GM23338 (cell line): Measurements from ENCODE around the gene MED14.

Experiments used
- EZH2 ChIP-seq: fragments of 200-600 bp; sonication (generic); IDR thresholded peaks from one replicate; pipeline ENCODE4 v1.8.0; 2017; ENCODE audit warnings: antibody characterized with exemption, mild to moderate bottlenecking, low read depth; ENCODE audit not compliant: unreplicated experiment
- NANOG ChIP-seq: IDR thresholded peaks from 2 replicates; pipeline ENCODE4 v1.6.1; 2016; ENCODE audit warnings: antibody characterized with exemption, borderline replicate concordance
- POLR2AphosphoS5 ChIP-seq: IDR thresholded peaks from 2 replicates; pipeline ENCODE4 v1.6.1; 2016; ENCODE audit warnings: antibody characterized with exemption, low read depth
- ZNF114 ChIP-seq: fragments of 250-450 bp; sonication (Bioruptor Pico); IDR thresholded peaks from 2 replicates; pipeline ENCODE4 v1.5.0; 2020; ENCODE audit warnings: mild to moderate bottlenecking, moderate library complexity
- TF ChIP-seq, protein P1 (sequence below), 2 experiments: fragments of 200-600 bp in 1 of 2; sonication (generic) in 1 of 2; conservative IDR thresholded peaks; 2 replicates each; pipeline versions ENCODE4 v1.5.1 to v1.6.1; 2016 to 2017; ENCODE audit warnings: antibody characterized with exemption in 2 of 2, low read depth in 2 of 2, mild to moderate bottlenecking in 2 of 2, moderate library complexity in 1 of 2

- TF ChIP-seq NANOG: no peak
- TF ChIP-seq, protein P1, sequence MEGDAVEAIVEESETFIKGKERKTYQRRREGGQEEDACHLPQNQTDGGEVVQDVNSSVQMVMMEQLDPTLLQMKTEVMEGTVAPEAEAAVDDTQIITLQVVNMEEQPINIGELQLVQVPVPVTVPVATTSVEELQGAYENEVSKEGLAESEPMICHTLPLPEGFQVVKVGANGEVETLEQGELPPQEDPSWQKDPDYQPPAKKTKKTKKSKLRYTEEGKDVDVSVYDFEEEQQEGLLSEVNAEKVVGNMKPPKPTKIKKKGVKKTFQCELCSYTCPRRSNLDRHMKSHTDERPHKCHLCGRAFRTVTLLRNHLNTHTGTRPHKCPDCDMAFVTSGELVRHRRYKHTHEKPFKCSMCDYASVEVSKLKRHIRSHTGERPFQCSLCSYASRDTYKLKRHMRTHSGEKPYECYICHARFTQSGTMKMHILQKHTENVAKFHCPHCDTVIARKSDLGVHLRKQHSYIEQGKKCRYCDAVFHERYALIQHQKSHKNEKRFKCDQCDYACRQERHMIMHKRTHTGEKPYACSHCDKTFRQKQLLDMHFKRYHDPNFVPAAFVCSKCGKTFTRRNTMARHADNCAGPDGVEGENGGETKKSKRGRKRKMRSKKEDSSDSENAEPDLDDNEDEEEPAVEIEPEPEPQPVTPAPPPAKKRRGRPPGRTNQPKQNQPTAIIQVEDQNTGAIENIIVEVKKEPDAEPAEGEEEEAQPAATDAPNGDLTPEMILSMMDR (conservative IDR thresholded peaks at IDR 0.05; ENCODE audit: low read depth in 2 of 2): no peak
- TF ChIP-seq ZNF114 (CRISPR knock-in tag): no peak
- no peak for TF ChIP-seq POLR2AphosphoS5
- no peak for TF ChIP-seq EZH2
Measured at GRCh38 chrX:40652664-40653063, 82.7 kb downstream of the MED14 start.
